GM12872 (cell line): ENCODE data around the gene USP36.

Experiments
- TF ChIP-seq, protein P1 (sequence below): IDR thresholded peaks from 3 replicates; pipeline ENCODE4 v1.5.1; 2011; ENCODE audit warnings: low read depth, mild to moderate bottlenecking, low read length, moderate library complexity; ENCODE audit not compliant: insufficient read depth

The USP36 gene

DNA sequence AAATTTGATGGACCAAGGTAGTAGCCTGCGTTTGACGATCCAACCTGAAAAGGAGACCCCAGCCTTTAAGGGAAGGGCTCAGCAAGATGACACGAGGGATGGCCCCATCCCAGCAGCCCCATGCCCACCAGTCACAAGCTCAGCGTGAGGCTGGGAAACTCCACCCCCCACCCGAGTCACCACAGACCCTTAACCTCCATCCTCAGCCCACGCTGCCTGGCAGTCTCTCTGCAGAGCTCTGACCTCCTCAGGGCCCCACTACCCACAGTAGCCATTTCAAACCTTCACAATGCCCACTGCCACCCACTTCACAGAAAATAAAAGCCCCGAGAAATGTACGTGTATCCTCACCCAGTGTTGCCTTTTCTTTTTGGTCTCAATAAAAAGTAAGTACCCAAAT, 18.7 kb downstream of the USP36 start:
- TF ChIP-seq, protein P1, sequence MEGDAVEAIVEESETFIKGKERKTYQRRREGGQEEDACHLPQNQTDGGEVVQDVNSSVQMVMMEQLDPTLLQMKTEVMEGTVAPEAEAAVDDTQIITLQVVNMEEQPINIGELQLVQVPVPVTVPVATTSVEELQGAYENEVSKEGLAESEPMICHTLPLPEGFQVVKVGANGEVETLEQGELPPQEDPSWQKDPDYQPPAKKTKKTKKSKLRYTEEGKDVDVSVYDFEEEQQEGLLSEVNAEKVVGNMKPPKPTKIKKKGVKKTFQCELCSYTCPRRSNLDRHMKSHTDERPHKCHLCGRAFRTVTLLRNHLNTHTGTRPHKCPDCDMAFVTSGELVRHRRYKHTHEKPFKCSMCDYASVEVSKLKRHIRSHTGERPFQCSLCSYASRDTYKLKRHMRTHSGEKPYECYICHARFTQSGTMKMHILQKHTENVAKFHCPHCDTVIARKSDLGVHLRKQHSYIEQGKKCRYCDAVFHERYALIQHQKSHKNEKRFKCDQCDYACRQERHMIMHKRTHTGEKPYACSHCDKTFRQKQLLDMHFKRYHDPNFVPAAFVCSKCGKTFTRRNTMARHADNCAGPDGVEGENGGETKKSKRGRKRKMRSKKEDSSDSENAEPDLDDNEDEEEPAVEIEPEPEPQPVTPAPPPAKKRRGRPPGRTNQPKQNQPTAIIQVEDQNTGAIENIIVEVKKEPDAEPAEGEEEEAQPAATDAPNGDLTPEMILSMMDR, result no peak

DNA sequence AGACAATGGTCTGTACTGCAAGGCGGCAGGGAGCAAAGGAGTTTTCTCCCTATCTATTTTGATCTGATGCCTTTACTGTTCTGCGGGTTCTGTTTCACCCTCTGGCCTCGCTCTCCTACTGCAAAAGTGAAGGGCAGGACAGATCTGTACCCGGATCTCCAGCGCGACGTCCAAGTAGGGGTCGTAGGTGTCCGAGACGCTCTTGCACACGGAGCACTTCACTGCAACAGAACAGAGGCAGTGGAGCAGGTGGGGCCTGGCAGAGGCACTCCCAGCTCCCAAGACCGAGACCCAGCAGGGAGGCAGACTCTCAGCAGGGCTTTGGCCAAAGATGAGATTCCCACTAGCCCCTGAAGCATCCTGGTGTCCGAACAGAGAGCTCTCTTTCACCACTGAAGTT, 19.8 kb downstream of the USP36 start:
- TF ChIP-seq, protein P1, result no peak

DNA sequence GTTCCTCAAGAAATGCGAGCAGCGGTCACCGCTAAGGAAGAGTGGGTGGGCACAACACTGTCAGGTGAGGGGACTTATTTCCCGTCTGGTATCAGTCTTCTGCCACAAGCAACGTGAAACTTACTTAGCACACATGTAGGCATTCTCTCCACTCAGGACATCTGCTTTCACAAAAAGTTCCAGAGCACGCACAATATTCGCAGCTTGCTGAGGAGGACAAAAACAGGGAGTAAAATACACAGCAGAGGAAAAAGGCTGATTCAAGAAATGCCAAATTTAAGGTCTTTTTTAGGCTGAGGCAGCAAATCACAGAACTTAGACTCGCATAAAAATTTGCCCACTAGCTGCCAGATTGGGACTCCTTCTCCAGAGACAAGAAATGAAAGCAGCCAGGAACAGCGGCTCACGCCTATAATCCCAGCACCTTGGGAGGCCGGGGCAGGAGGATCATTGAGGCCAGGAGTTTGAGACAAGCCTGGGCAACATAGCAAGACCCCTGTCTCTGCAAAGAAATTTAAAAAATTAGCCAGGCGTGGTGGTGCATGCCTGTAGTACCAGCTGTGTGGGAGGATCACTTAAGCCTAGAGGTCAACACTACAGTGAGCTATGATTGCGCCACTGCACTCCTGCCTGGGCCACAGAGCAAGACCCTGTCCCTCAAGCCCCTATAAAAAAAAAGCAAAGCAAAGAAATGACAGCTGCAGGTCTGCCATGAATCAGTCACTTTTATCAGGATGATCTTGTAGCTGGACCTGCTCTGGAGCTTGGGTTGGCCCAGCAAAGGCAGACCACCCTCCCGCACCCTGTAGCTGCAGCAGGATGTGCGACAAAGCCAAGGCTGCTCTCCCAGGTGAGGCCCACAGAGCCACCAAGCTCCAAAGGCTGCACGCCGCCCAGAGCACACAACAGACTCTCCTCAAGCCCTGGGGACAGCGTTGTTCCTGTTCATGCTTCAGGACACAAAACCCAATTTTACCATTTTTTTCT, 20.5 kb downstream of the USP36 start:
- TF ChIP-seq, protein P1, result no peak

DNA sequence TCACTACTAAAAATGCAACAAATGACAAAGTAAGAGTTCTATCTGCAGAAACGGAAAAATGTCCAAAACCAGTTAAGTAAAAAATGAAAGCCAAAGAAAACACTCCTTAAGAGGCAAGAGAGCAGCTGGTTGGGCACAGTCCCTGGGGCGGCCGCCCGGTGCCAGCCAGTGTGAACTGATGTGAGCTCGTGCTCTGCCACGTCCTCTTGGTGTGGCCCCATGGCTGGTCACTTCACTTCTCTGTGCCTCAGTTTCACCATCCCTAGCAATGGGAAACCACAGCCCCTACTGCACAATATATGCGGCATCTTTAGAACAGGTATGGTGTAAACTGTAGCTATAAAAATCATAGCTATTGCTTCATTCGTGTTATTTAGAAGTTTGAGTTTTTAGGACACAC, 21.2 kb downstream of the USP36 start:
- TF ChIP-seq, protein P1, result no peak

DNA sequence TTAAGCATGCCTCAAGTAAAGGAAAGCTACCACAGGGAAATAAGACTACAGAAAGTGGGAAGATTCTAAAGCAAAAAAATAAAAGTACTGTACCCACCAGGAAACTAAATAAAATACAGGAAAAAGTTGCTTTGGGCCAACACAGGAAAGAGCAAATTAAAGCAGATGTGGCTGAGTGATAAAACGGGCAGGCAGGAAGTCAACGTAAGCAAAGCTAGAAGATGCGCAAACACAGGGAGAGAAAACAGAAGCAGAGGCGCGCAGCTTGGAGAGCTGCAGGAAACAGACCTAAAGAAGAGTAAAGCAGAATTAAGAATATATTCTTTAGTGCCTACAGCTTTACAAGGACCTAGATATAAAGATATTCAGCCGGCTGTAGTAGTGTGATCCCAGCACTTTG, 21.7 kb downstream of the USP36 start:
- TF ChIP-seq, protein P1, result no peak

DNA sequence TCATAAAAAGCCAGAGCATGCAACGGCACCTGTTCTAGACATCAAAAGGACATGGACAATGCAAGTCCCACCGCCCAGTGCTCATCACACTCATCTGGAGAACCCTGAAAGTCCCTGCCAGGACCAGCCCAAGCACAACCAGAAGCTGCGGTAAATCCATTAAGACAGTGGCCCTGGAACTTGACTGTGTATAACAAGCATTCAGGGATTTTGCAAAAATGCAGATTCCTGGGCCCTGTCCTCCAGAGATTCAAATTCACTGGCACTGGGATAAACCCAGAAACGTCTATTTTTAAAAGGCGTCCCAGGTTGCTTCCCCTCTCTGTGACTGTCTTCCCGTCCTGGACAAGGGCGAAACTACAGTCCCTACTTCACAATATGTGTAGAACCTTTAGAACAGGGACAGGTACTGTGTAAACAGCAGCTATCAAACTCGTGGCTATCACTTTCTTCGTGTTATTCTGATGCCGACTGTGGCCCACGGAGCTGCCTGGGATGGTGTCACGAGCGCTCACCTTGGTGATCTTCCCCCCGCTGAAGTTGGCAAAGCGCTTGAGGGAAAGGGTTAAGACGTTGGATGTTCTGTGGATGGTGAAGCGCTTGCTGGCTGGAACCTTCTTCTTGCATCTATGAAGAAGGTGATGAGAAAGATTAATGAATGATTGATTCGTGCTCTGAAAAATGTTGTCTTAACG, 22.3 kb downstream of the USP36 start:
- TF ChIP-seq, protein P1, result no peak

DNA sequence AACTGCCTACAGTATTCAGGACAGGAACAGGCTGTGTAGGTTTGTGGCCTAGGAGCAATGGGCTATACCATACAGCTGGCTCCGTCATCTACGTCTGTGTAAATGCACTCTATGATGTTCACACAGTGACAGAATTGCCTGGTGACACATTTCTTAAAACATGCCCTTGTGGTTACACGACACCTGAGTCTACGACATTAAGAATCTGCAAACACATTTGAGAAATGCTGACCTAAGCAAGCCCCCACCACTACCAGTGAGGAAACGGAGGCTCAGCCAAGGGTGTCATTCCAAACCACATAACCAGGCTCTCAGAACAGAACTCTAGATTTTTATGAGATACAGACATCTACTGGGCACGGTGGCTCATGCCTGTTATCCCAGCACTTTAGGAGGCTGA, 23.5 kb downstream of the USP36 start:
- TF ChIP-seq, protein P1, result no peak
